Bronchial epithelial cell (primary cell): ENCODE results near the gene GJA10. TPM values are rescaled to one million over a fixed set of nuclear protein-coding genes. Genes with fewer than 3 reads are reported as not detected.

Source experiments
- DNase-seq: peaks from one replicate; pipeline ENCODE4 v3.0.0-alpha.2; 2010; ENCODE audit warnings: low read depth
- FAIRE-seq: peaks from 2 replicates; lab custom pipeline; 2011; peaks lifted over from hg19 to GRCh38; lab: Jason Lieb, UNC
- H3K27me3 ChIP-seq: 2 replicates; pipeline ENCODE4 v1.5.1; 2011; ENCODE audit warnings: low read length; ENCODE audit not compliant: control insufficient read depth, insufficient read depth
- H3K36me3 ChIP-seq: 2 replicates; pipeline ENCODE4 v1.5.1; 2011; ENCODE audit warnings: low read length; ENCODE audit not compliant: control insufficient read depth, insufficient read depth
- H3K4me3 ChIP-seq: 2 replicates; pipeline ENCODE4 v1.5.1; 2011; ENCODE audit warnings: mild to moderate bottlenecking, low read depth, low read length, control low read depth
- CTCF ChIP-seq: IDR thresholded peaks from 2 replicates; pipeline ENCODE4 v1.5.1; 2011; ENCODE audit warnings: mild to moderate bottlenecking, moderate library complexity, low read length, control low read depth, inconsistent platforms; ENCODE audit not compliant: insufficient read depth, severe bottlenecking
- total RNA-seq: library from RNA; depleted of rRNA; stranded (reverse); fragments of >200 nt; gene quantifications from 2 replicates; pipeline ENCODE4 v1.2.1, GENCODE V29; 2014

Gene GJA10
- total RNA-seq, 1 donor from 2014 or later, result not detected

GRCh38 chr6:89944181-89944755, 50.0 kb downstream of the GJA10 start:
- DNase-seq (no peak), FAIRE-seq (no peak)
- no peak for TF ChIP-seq CTCF
- Histone ChIP-seq H3K4me3 (no peak overlapping the region), H3K36me3 (no peaks in the 10 kb centered on the region), H3K27me3 (no peaks in the 10 kb centered on the region)

- H3K4me3 ChIP-seq, result no peak overlapping the region
- H3K36me3 ChIP-seq, result no peaks in the 10 kb centered on the region
- DNase-seq (peak; percentile 38), FAIRE-seq (no peak)
- no peak for TF ChIP-seq CTCF
- H3K27me3 ChIP-seq, result no peaks in the 10 kb centered on the region
Measured at GRCh38 chr6:89944826-89945407, 50.6 kb downstream of the GJA10 start.

Other genes with a start within 250 kb of the GJA10 start
- 11.9 and 16.8 TPM in 2 replicates for gene MDN1, start 74.7 kb upstream of the GJA10 start, total RNA-seq
- 10.5 and 10.6 TPM in 2 replicates for gene CASP8AP2, start 64.6 kb upstream of the GJA10 start, total RNA-seq